PC-3 (cell line): ENCODE results near the gene SCAP. TPM values are rescaled to one million over a fixed set of nuclear protein-coding genes. Genes with fewer than 3 reads are reported as not detected.
A peak's percentile ranks its signal among the peaks of the same experiment; 100 is the strongest.

Experiments
- ATAC-seq: fragments of 200-7000 bp; cut with Tn5 transposase; 2 replicates; pipeline ENCODE4 v1.9.1; 2020; ENCODE audit warnings: mild to moderate bottlenecking, moderate library complexity
- BruUV-seq: library from RNA; stranded (reverse); fragments of 400-500 nt; replicated peaks from 2 replicates; lab custom pipeline; 2021; lab: Mats Ljungman, UMichigan
- CTCF ChIA-PET: fragments of 300-600 bp; sonication (Branson Sonifier 250); formaldehyde crosslinking; loops from one replicate; lab custom pipeline; 2022; ENCODE audit warnings: antibody characterized with exemption; lab: Charles Lee
- POLR2A ChIA-PET: fragments of 300-600 bp; sonication (Branson Sonifier 250); formaldehyde crosslinking; loops from one replicate; lab custom pipeline; 2022; ENCODE audit warnings: antibody characterized with exemption; ENCODE audit not compliant: unreplicated experiment; lab: Charles Lee
- DNase-seq: peaks from one replicate; pipeline ENCODE4 v3.0.0-alpha.2; 2015
- H2AFZ ChIP-seq: fragments of 300-600 bp; sonication (generic); 2 replicates; pipeline ENCODE4 v1.6.0; 2016; ENCODE audit warnings: antibody characterized with exemption, low read length
- H3F3A ChIP-seq: fragments of 300-600 bp; sonication (generic); one replicate; pipeline ENCODE4 v1.6.0; 2017; ENCODE audit warnings: antibody characterized with exemption, low read length, control low read depth, mild to moderate bottlenecking; ENCODE audit not compliant: unreplicated experiment
- H3K27ac ChIP-seq: fragments of 300-600 bp; sonication (generic); 2 replicates; pipeline ENCODE4 v1.5.1; 2016; ENCODE audit warnings: mild to moderate bottlenecking, low read length
- H3K27me3 ChIP-seq: fragments of 300-600 bp; sonication (generic); 2 replicates; pipeline ENCODE4 v1.6.1; 2016; ENCODE audit warnings: low read length, mixed read lengths
- H3K36me3 ChIP-seq: fragments of 300-600 bp; sonication (generic); 2 replicates; pipeline ENCODE4 v1.6.1; 2016; ENCODE audit warnings: low read depth, mixed run types, low read length, mixed read lengths
- H3K4me1 ChIP-seq: fragments of 300-600 bp; sonication (generic); 2 replicates; pipeline ENCODE4 v1.5.1; 2016; ENCODE audit warnings: low read length; ENCODE audit not compliant: insufficient read depth
- H3K4me2 ChIP-seq: fragments of 300-600 bp; sonication (generic); 2 replicates; pipeline ENCODE4 v1.6.0; 2016; ENCODE audit warnings: low read length
- H3K4me3 ChIP-seq: fragments of 300-600 bp; sonication (generic); 2 replicates; pipeline ENCODE4 v1.5.1; 2016; ENCODE audit warnings: mild to moderate bottlenecking, low read length, mixed read lengths
- H3K79me2 ChIP-seq: fragments of 300-600 bp; sonication (generic); 2 replicates; pipeline ENCODE4 v1.6.1; 2017; ENCODE audit warnings: low read length, mixed read lengths
- H3K9ac ChIP-seq: fragments of 300-600 bp; sonication (generic); 2 replicates; pipeline ENCODE4 v1.6.0; 2016; ENCODE audit warnings: mild to moderate bottlenecking, low read length
- H3K9me2 ChIP-seq: fragments of 300-600 bp; sonication (generic); replicated peaks from 2 replicates; pipeline ENCODE4 v1.6.1; 2016; ENCODE audit warnings: mixed run types, low read length, mixed read lengths
- H3K9me3 ChIP-seq: fragments of 300-600 bp; sonication (generic); 2 replicates; pipeline ENCODE4 v1.6.1; 2016; ENCODE audit warnings: low read length, mixed read lengths
- H4K20me1 ChIP-seq: fragments of 300-600 bp; sonication (generic); 2 replicates; pipeline ENCODE4 v1.6.1; 2016; ENCODE audit warnings: low read length, mixed read lengths
- CTCF ChIP-seq: fragments of 300-600 bp; sonication (generic); conservative IDR thresholded peaks from 2 replicates; pipeline ENCODE4 v1.5.1; 2017; ENCODE audit warnings: antibody characterized with exemption, low read depth, mild to moderate bottlenecking, low read length
- EZH2 ChIP-seq: fragments of 300-600 bp; sonication (generic); IDR thresholded peaks from one replicate; pipeline ENCODE4 v1.6.1; 2017; ENCODE audit warnings: antibody characterized with exemption, mild to moderate bottlenecking, low read length; ENCODE audit not compliant: unreplicated experiment
- EZH2phosphoT487 ChIP-seq: fragments of 300-600 bp; sonication (generic); IDR thresholded peaks from 2 replicates; pipeline ENCODE4 v1.6.1; 2018; ENCODE audit warnings: mild to moderate bottlenecking, antibody characterized with exemption, low read length, borderline replicate concordance
- intact Hi-C: fragments of 100-400 bp; cut with micrococcal nuclease; formaldehyde crosslinking; loops from 2 replicates; pipeline ENCODE4 v1.9.0; 2023
- total RNA-seq: library from RNA; depleted of rRNA; stranded (reverse); fragments of >200 nt; gene quantifications from 2 replicates; pipeline ENCODE4 v1.2.3, GENCODE V29; 2014

SCAP gene
- total RNA-seq, 1 experiment from 2014 or later = 84.7 TPM

- Histone ChIP-seq H2AFZ (no peak overlapping the region), H3K27me3 (no peaks in the 10 kb centered on the region), H3K4me1 (peaks cover 12% of the 10 kb centered on the region), H3K4me3 (no peak overlapping the region), H3K4me2 (no peak overlapping the region), H3K9me3 (no peaks in the 10 kb centered on the region), H3K79me2 (peaks cover 79% of the 10 kb centered on the region), H3K27ac (no peak overlapping the region), H3K36me3 (peaks cover 16% of the 10 kb centered on the region; the same call in 1 of the 2 replicates), H3F3A (no peaks in the 10 kb centered on the region), H3K9me2 (no peaks in the 10 kb centered on the region), H4K20me1 (peaks cover 32% of the 10 kb centered on the region), H3K9ac (no peak overlapping the region)
- BruUV-seq = no TSS peak
- DNase-seq = no peak
- CTCF ChIA-PET = no interaction called here
- ATAC-seq = no peak
- POLR2A ChIA-PET = no interaction called here
- TF ChIP-seq EZH2 = no peak
- no peak for TF ChIP-seq CTCF
- TF ChIP-seq EZH2phosphoT487 = no peak
- intact Hi-C loops = no loop called here
These were observed 80.9 kb downstream of the SCAP start for GRCh38 chr3:47394881-47395280.

- ChIA-PET POLR2A (no interaction called here), CTCF (no interaction called here)
- peaks cover 13% of the 10 kb centered on the region; the same call in 1 of the 2 replicates for H3K36me3 ChIP-seq
- intact Hi-C loops = no loop called here
- TF ChIP-seq CTCF (no peak), EZH2phosphoT487 (no peak), EZH2 (no peak)
- peaks cover 77% of the 10 kb centered on the region for H3K79me2 ChIP-seq
- no peaks in the 10 kb centered on the region for H3K27me3 ChIP-seq
- H3K4me2 ChIP-seq = peak overlapping the region; percentile 46
- peaks cover 12% of the 10 kb centered on the region for H3K4me1 ChIP-seq
- ATAC-seq = peak; percentile 53
- no peaks in the 10 kb centered on the region for H3F3A ChIP-seq
- peaks cover 32% of the 10 kb centered on the region for H4K20me1 ChIP-seq
- H3K4me3 ChIP-seq = no peak overlapping the region
- H3K9me3 ChIP-seq = no peaks in the 10 kb centered on the region
- peak; percentile 66 for DNase-seq
- BruUV-seq = no TSS peak
- H3K27ac ChIP-seq = no peak overlapping the region
- H3K9ac ChIP-seq = no peak overlapping the region
- no peak overlapping the region for H2AFZ ChIP-seq
- H3K9me2 ChIP-seq = no peaks in the 10 kb centered on the region
These were observed 81.4 kb downstream of the SCAP start for GRCh38 chr3:47394140-47394870.

GRCh38 chr3:47392933-47393332 is 82.8 kb downstream of the SCAP start:
- TF ChIP-seq EZH2phosphoT487 = no peak
- no peak for TF ChIP-seq CTCF
- TF ChIP-seq EZH2 = no peak
- Histone ChIP-seq H3K79me2 (peaks cover 85% of the 10 kb centered on the region), H3K9ac (no peak overlapping the region), H3K9me2 (no peaks in the 10 kb centered on the region), H3K9me3 (no peaks in the 10 kb centered on the region), H3K4me1 (peaks cover 12% of the 10 kb centered on the region), H3K27ac (no peak overlapping the region), H4K20me1 (peaks cover 36% of the 10 kb centered on the region), H3F3A (no peaks in the 10 kb centered on the region), H3K4me3 (no peak overlapping the region), H2AFZ (no peak overlapping the region), H3K36me3 (peaks cover 17% of the 10 kb centered on the region), H3K27me3 (no peaks in the 10 kb centered on the region), H3K4me2 (no peak overlapping the region)
- intact Hi-C loops = no loop called here
- CTCF ChIA-PET = no interaction called here
- DNase-seq (no peak), ATAC-seq (no peak)
- POLR2A ChIA-PET = no interaction called here
- no TSS peak for BruUV-seq
